HepG2 (cell line): ENCODE data around the gene SCT. TPM values are rescaled to one million over a fixed set of nuclear protein-coding genes. Genes with fewer than 3 reads are reported as not detected.

Experiments
- ARHGAP35 ChIP-seq: sonication (generic); formaldehyde crosslinking; IDR thresholded peaks from 2 replicates; pipeline ENCODE4 v1.9.0; 2022; ENCODE audit warnings: mild to moderate bottlenecking, inconsistent platforms, moderate library complexity, missing genetic modification reagents, borderline replicate concordance
- ARID5B ChIP-seq: IDR thresholded peaks from 2 replicates; pipeline ENCODE4 v1.4.0; 2020; ENCODE audit warnings: mild to moderate bottlenecking, missing genetic modification reagents
- ATF3 ChIP-seq: sonication (generic); formaldehyde crosslinking; IDR thresholded peaks from 2 replicates; pipeline ENCODE4 v1.4.0; 2020; ENCODE audit warnings: missing genetic modification reagents
- CENPT ChIP-seq: sonication (generic); formaldehyde crosslinking; IDR thresholded peaks from 2 replicates; pipeline ENCODE4 v1.8.0; 2022; ENCODE audit warnings: low read depth, mild to moderate bottlenecking, moderate library complexity, missing genetic modification reagents
- CHCHD3 ChIP-seq: sonication (generic); formaldehyde crosslinking; IDR thresholded peaks from 2 replicates; pipeline ENCODE4 v1.8.0; 2022; ENCODE audit warnings: mild to moderate bottlenecking, missing genetic modification reagents, moderate library complexity
- IKZF4 ChIP-seq: sonication (generic); formaldehyde crosslinking; IDR thresholded peaks from 2 replicates; pipeline ENCODE4 v1.5.1; 2020; ENCODE audit warnings: borderline replicate concordance, mild to moderate bottlenecking, low read depth, missing genetic modification reagents; ENCODE audit errors: not compliant biosample characterization
- PHB2 ChIP-seq: fragments of 450-650 bp; IDR thresholded peaks from 2 replicates; pipeline ENCODE4 v1.6.1; 2018; ENCODE audit not compliant: partially characterized antibody
- PHF8 ChIP-seq: sonication (generic); formaldehyde crosslinking; IDR thresholded peaks from 2 replicates; pipeline ENCODE4 v1.5.0; 2020; ENCODE audit warnings: missing genetic modification reagents
- PLRG1 ChIP-seq: fragments of 450-650 bp; conservative IDR thresholded peaks from 2 replicates; pipeline ENCODE4 v1.6.1; 2016
- SMAD1 ChIP-seq: sonication (generic); formaldehyde crosslinking; IDR thresholded peaks from 2 replicates; pipeline ENCODE4 v1.4.0; 2020; ENCODE audit warnings: missing genetic modification reagents, low read depth, mild to moderate bottlenecking, borderline replicate concordance
- SMAD3 ChIP-seq: sonication (generic); formaldehyde crosslinking; IDR thresholded peaks from 2 replicates; pipeline ENCODE4 v1.4.0; 2020; ENCODE audit warnings: missing genetic modification reagents
- TRAFD1 ChIP-seq: sonication (generic); formaldehyde crosslinking; IDR thresholded peaks from 2 replicates; pipeline ENCODE4 v1.5.1; 2020; ENCODE audit warnings: missing genetic modification reagents, mild to moderate bottlenecking, borderline replicate concordance
- ZFP36L1 ChIP-seq: sonication (generic); formaldehyde crosslinking; IDR thresholded peaks from 2 replicates; pipeline ENCODE4 v1.8.0; 2022; ENCODE audit warnings: mild to moderate bottlenecking, missing genetic modification reagents, moderate library complexity
- ZNF234 ChIP-seq: sonication (generic); formaldehyde crosslinking; conservative IDR thresholded peaks from 2 replicates; pipeline ENCODE4 v1.5.1; 2020; ENCODE audit warnings: mild to moderate bottlenecking, missing genetic modification reagents
- ZNF460 ChIP-seq: sonication (generic); formaldehyde crosslinking; IDR thresholded peaks from 2 replicates; pipeline ENCODE4 v1.5.1; 2020; ENCODE audit warnings: missing genetic modification reagents, mild to moderate bottlenecking, borderline replicate concordance
- ZNF674 ChIP-seq: sonication (generic); formaldehyde crosslinking; IDR thresholded peaks from 2 replicates; pipeline ENCODE4 v1.5.0; 2020; ENCODE audit warnings: low read depth, mild to moderate bottlenecking, missing genetic modification reagents
- ZNF747 ChIP-seq: sonication (generic); formaldehyde crosslinking; IDR thresholded peaks from 2 replicates; pipeline ENCODE4 v1.8.1; 2023; ENCODE audit warnings: missing genetic modification reagents, mild to moderate bottlenecking, borderline replicate concordance
- ZNF878 ChIP-seq: sonication (generic); formaldehyde crosslinking; IDR thresholded peaks from 2 replicates; pipeline ENCODE4 v1.8.1; 2023; ENCODE audit warnings: mild to moderate bottlenecking, missing genetic modification reagents, moderate library complexity
- ZSCAN12 ChIP-seq: sonication (generic); formaldehyde crosslinking; IDR thresholded peaks from 2 replicates; pipeline ENCODE4 v1.9.0; 2021; ENCODE audit warnings: mild to moderate bottlenecking, missing genetic modification reagents
- polyA plus RNA-seq, 8 experiments: library from polyadenylated mRNA; depleted of rRNA in 3 of 8; stranded (reverse) in 7 of 8; unstranded in 1 of 8; fragments of >200 nt; fragmentation: Illumina TruSeq in 4 of 8; extraction: Trizol in 4 of 8; gene quantifications; 2 replicates each; pipeline versions ENCODE4 v1.2.1 to v1.2.3, GENCODE V29; 2011 to 2016; ENCODE audit warnings: low read depth in 4 of 8, missing spikeins in 1 of 8, mixed read lengths in 1 of 8; ENCODE audit not compliant: insufficient read depth in 1 of 8
- total RNA-seq, 5 experiments: library from RNA; depleted of rRNA; stranded (reverse); fragments of >200 nt; fragmentation: Illumina TruSeq; extraction: Trizol; gene quantifications; 2 replicates each; pipeline ENCODE4 v1.2.3, GENCODE V29; 2016; ENCODE audit warnings: low read depth in 1 of 5
- TF ChIP-seq, protein P1 (sequence below): sonication (generic); formaldehyde crosslinking; IDR thresholded peaks from 2 replicates; pipeline ENCODE4 v1.5.1; 2020; ENCODE audit warnings: missing genetic modification reagents, mild to moderate bottlenecking, borderline replicate concordance
- TF ChIP-seq, protein P2 (sequence below): sonication (generic); formaldehyde crosslinking; IDR thresholded peaks from 2 replicates; pipeline ENCODE4 v1.4.0; 2020; ENCODE audit warnings: low read depth, mild to moderate bottlenecking, missing genetic modification reagents

The SCT gene
- total and polyA plus RNA-seq, 2 of the 13 experiments (the other 11 are each of a cell fraction or from before 2014, with no cell fraction given): not detected

- TF ChIP-seq ARID5B: peak; percentile 82
- TF ChIP-seq SMAD3 (CRISPR knock-in tag): peak; percentile 79
- no peak for TF ChIP-seq IKZF4 (CRISPR knock-in tag)
- TF ChIP-seq ZNF747: no peak
- no peak for TF ChIP-seq ZNF460 (CRISPR knock-in tag)
- TF ChIP-seq ARHGAP35 (CRISPR knock-in tag): no peak
- TF ChIP-seq, protein P1, sequence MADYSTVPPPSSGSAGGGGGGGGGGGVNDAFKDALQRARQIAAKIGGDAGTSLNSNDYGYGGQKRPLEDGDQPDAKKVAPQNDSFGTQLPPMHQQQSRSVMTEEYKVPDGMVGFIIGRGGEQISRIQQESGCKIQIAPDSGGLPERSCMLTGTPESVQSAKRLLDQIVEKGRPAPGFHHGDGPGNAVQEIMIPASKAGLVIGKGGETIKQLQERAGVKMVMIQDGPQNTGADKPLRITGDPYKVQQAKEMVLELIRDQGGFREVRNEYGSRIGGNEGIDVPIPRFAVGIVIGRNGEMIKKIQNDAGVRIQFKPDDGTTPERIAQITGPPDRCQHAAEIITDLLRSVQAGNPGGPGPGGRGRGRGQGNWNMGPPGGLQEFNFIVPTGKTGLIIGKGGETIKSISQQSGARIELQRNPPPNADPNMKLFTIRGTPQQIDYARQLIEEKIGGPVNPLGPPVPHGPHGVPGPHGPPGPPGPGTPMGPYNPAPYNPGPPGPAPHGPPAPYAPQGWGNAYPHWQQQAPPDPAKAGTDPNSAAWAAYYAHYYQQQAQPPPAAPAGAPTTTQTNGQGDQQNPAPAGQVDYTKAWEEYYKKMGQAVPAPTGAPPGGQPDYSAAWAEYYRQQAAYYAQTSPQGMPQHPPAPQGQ (CRISPR knock-in tag): no peak
- TF ChIP-seq ZNF878 (CRISPR knock-in tag): no peak
- no peak for TF ChIP-seq CHCHD3 (CRISPR knock-in tag)
- no peak for TF ChIP-seq PHB2
- TF ChIP-seq PHF8 (CRISPR knock-in tag): no peak
- TF ChIP-seq, protein P2, sequence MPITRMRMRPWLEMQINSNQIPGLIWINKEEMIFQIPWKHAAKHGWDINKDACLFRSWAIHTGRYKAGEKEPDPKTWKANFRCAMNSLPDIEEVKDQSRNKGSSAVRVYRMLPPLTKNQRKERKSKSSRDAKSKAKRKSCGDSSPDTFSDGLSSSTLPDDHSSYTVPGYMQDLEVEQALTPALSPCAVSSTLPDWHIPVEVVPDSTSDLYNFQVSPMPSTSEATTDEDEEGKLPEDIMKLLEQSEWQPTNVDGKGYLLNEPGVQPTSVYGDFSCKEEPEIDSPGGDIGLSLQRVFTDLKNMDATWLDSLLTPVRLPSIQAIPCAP (CRISPR knock-in tag): no peak
- TF ChIP-seq ZNF234 (CRISPR knock-in tag): no peak
- TF ChIP-seq CENPT: no peak
- TF ChIP-seq ATF3 (CRISPR knock-in tag): peak; percentile 98
- 0 out of 2 replicates have a peak, but pooled peaks have one; percentile 60 for TF ChIP-seq TRAFD1
- TF ChIP-seq SMAD1 (CRISPR knock-in tag): no peak
- TF ChIP-seq PLRG1: no peak
- 0 out of 2 replicates have a peak, but pooled peaks have one; percentile 38 for TF ChIP-seq ZFP36L1 (CRISPR knock-in tag)
- TF ChIP-seq ZSCAN12 (CRISPR knock-in tag): no peak
- no peak for TF ChIP-seq ZNF674
Observed at GRCh38 chr11:587978-588380, 39.0 kb downstream of the SCT start (continued).
